GM12878 (cell line): ENCODE measurements around the gene SMAD1. TPM values are rescaled to one million over a fixed set of nuclear protein-coding genes. Genes with fewer than 3 reads are reported as not detected.

Experiments used
- ATAC-seq: fragments of 200-7000 bp; cut with Tn5 transposase; 3 replicates; pipeline ENCODE4 v1.9.1; 2020; ENCODE audit warnings: mild to moderate bottlenecking, moderate library complexity
- BruUV-seq: library from RNA; stranded (reverse); fragments of 400-500 nt; replicated peaks from 2 replicates; lab custom pipeline; 2021; lab: Mats Ljungman, UMichigan
- CTCF ChIA-PET: fragments of 300-600 bp; sonication (Branson Sonifier 250); formaldehyde crosslinking; extraction: SDS; loops from one replicate; lab custom pipeline; 2021; ENCODE audit warnings: inconsistent platforms; lab: Yijun Ruan, JAX
- POLR2A ChIA-PET: fragments of 350-600 bp; formaldehyde crosslinking; extraction: SDS; loops from one replicate; lab custom pipeline; 2021; ENCODE audit warnings: inconsistent platforms; lab: Charles Lee
- RAD21 ChIA-PET: fragments of 300-600 bp; sonication (Branson Sonifier 250); formaldehyde crosslinking; loops from one replicate; lab custom pipeline; 2023; ENCODE audit warnings: antibody characterized with exemption; ENCODE audit not compliant: unreplicated experiment; lab: Charles Lee
- SMC1A ChIA-PET: fragments of 300-600 bp; sonication (Branson Sonifier 250); formaldehyde crosslinking; loops from one replicate; lab custom pipeline; 2023; ENCODE audit not compliant: unreplicated experiment, uncharacterized antibody; lab: Charles Lee
- DNase-seq: peaks from one replicate; pipeline ENCODE4 v3.0.0-alpha.2; 2011; ENCODE audit warnings: low read depth, low spot score
- FAIRE-seq: peaks from 3 replicates; lab custom pipeline; 2011; peaks lifted over from hg19 to GRCh38; lab: Jason Lieb, UNC
- H2AFZ ChIP-seq: 2 replicates; pipeline ENCODE4 v1.6.0; 2011; ENCODE audit warnings: low read depth, low read length, control low read depth; ENCODE audit not compliant: control insufficient read depth
- H3K27ac ChIP-seq: 2 replicates; pipeline ENCODE4 v1.5.1; 2011; ENCODE audit warnings: control low read depth; ENCODE audit not compliant: control insufficient read depth, insufficient read depth
- H3K27me3 ChIP-seq, 2 experiments: replicated peaks in 1 of 2; 2 replicates each; pipeline versions ENCODE4 v1.6.0 to v1.6.1; 2011; ENCODE audit warnings: low read length in 1 of 2; ENCODE audit not compliant: control insufficient read depth in 2 of 2, insufficient read depth in 2 of 2
- H3K36me3 ChIP-seq, 2 experiments: 2 replicates each; pipeline ENCODE4 v1.5.1; 2011; ENCODE audit warnings: low read length in 1 of 2; ENCODE audit not compliant: control insufficient read depth in 2 of 2, insufficient read depth in 2 of 2
- H3K4me1 ChIP-seq: 2 replicates; pipeline ENCODE4 v1.6.1; 2011; ENCODE audit warnings: mild to moderate bottlenecking, low read length, moderate library complexity, mixed read lengths; ENCODE audit not compliant: control insufficient read depth, insufficient read depth
- H3K4me2 ChIP-seq: 2 replicates; pipeline ENCODE4 v1.6.0; 2011; ENCODE audit warnings: control low read depth; ENCODE audit not compliant: control insufficient read depth, insufficient read depth
- H3K4me3 ChIP-seq: fragments of 200-600 bp; sonication (generic); 2 replicates; pipeline ENCODE4 v1.5.1; 2016
- H3K79me2 ChIP-seq: 2 replicates; pipeline ENCODE4 v1.6.0; 2011; ENCODE audit warnings: low read length; ENCODE audit not compliant: control insufficient read depth, insufficient read depth
- H3K9ac ChIP-seq: 2 replicates; pipeline ENCODE4 v1.8.0; 2011; ENCODE audit warnings: low read length, control low read depth, mixed read lengths; ENCODE audit not compliant: control insufficient read depth, insufficient read depth
- H3K9me3 ChIP-seq: replicated peaks from 3 replicates; pipeline ENCODE4 v1.5.1; 2011; ENCODE audit warnings: mild to moderate bottlenecking, low read length; ENCODE audit not compliant: control insufficient read depth, insufficient read depth
- H4K20me1 ChIP-seq: 2 replicates; pipeline ENCODE4 v1.6.0; 2011; ENCODE audit not compliant: control insufficient read depth, insufficient read depth
- CREB1 ChIP-seq: IDR thresholded peaks from 2 replicates; pipeline ENCODE4 v1.6.1; 2012; ENCODE audit warnings: low read depth, mild to moderate bottlenecking, inconsistent platforms
- CREM ChIP-seq: IDR thresholded peaks from 2 replicates; pipeline ENCODE4 v1.6.1; 2014; ENCODE audit warnings: antibody characterized with exemption, low read depth
- EED ChIP-seq: sonication (generic); IDR thresholded peaks from 2 replicates; pipeline ENCODE4 v1.6.1; 2016; ENCODE audit warnings: antibody characterized with exemption, low read depth
- GATAD2B ChIP-seq: fragments of 450-650 bp; conservative IDR thresholded peaks from 2 replicates; pipeline ENCODE4 v1.6.1; 2017; ENCODE audit warnings: low read depth, mild to moderate bottlenecking, moderate library complexity
- HDAC2 ChIP-seq: fragments of 200-600 bp; sonication (generic); IDR thresholded peaks from 2 replicates; pipeline ENCODE4 v1.6.1; 2017
- HDAC6 ChIP-seq: fragments of 200-600 bp; sonication (generic); IDR thresholded peaks from one replicate; pipeline ENCODE4 v1.8.0; 2017; ENCODE audit warnings: antibody characterized with exemption; ENCODE audit not compliant: unreplicated experiment
- NFIC ChIP-seq: IDR thresholded peaks from 2 replicates; pipeline ENCODE4 v1.6.1; 2012; ENCODE audit warnings: low read depth, mild to moderate bottlenecking, inconsistent platforms, low read length, moderate library complexity
- RAD21 ChIP-seq: IDR thresholded peaks from 2 replicates; pipeline ENCODE4 v1.6.1; 2011; ENCODE audit warnings: mild to moderate bottlenecking, low read depth, low read length, moderate library complexity; ENCODE audit not compliant: insufficient read depth
- SPI1 ChIP-seq: IDR thresholded peaks from 2 replicates; pipeline ENCODE4 v1.6.1; 2011; ENCODE audit warnings: low read depth, mild to moderate bottlenecking, low read length, moderate library complexity, borderline replicate concordance; ENCODE audit not compliant: insufficient read depth
- TAF1 ChIP-seq: IDR thresholded peaks from 2 replicates; pipeline ENCODE4 v1.6.1; 2011; ENCODE audit warnings: mild to moderate bottlenecking, low read depth, low read length, borderline replicate concordance
- YY1 ChIP-seq: IDR thresholded peaks from 2 replicates; pipeline ENCODE4 v1.6.1; 2011; ENCODE audit warnings: low read depth, mild to moderate bottlenecking, low read length
- ZBED1 ChIP-seq: IDR thresholded peaks from 2 replicates; pipeline ENCODE4 v1.6.1; 2016; ENCODE audit warnings: borderline replicate concordance
- WGBS: methylation state at CpG from one replicate; pipeline ENCODE4 v1.1.6; 2016; ENCODE audit warnings: low lambda C conversion rate; ENCODE audit not compliant: insufficient replicate concordance, insufficient coverage; ENCODE audit errors: missing lambda C conversion rate; 5-methylcytosine and 5-hydroxymethylcytosine counted together
- in situ Hi-C: fragments of 300-500 bp; cut with MboI; formaldehyde crosslinking; loops from 9 replicates; pipeline ENCODE4 v1.14.3; 2018; ENCODE audit warnings: mixed read lengths
- intact Hi-C: fragments of 100-400 bp; cut with micrococcal nuclease; formaldehyde crosslinking; loops from one replicate; pipeline ENCODE4 v1.14.2; 2022; ENCODE audit not compliant: unreplicated experiment
- polyA plus RNA-seq, 11 experiments: library from polyadenylated mRNA; depleted of rRNA in 4 of 11; unstranded in 6 of 11; stranded (reverse) in 5 of 11; fragments of >200 nt; fragmentation: Nextera tagmentation in 4 of 11; fragmentation: Illumina TruSeq in 1 of 11; extraction: Ambion mirVana in 4 of 11; extraction: Trizol in 1 of 11; gene quantifications; 1 replicate in 1 of 11; 2 replicates in 10 of 11; pipeline versions ENCODE4 v1.2.1 to v1.2.3, GENCODE V29; 2011 to 2016; ENCODE audit warnings: inconsistent platforms in 2 of 11, missing spikeins in 2 of 11, low read depth in 1 of 11
- total RNA-seq, 4 experiments: library from RNA; depleted of rRNA in 3 of 4; stranded (reverse); fragments of >200 nt in 3 of 4; fragmentation: Illumina TruSeq in 1 of 4; extraction: Trizol in 1 of 4; gene quantifications; 2 replicates each; pipeline versions ENCODE4 v1.2.1 to v1.2.3, GENCODE V29; 2013 to 2021
- TF ChIP-seq, protein P1 (sequence below): fragments of 450-650 bp; IDR thresholded peaks from 2 replicates; pipeline ENCODE4 v1.6.1; 2016; ENCODE audit warnings: mild to moderate bottlenecking, moderate library complexity, borderline replicate concordance

SMAD1 gene
- total and polyA plus RNA-seq, 10 of the 15 experiments (the other 5 are each of a cell fraction or from before 2014, with no cell fraction given) = 0.29 to 17.5 (median 13.6) TPM

DNA sequence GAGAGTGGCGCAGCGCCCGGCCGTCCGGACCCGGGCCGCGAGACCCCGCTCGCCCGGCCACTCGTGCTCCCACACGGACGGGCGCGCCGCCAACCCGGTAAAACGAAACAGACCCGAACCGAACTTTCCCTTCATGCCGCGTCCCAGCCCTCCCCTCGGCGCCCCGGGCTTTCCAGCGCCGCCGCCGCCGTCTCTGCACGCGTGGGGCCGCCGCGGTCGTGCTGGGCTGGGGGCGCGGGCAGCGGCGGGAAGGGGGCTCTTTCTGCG is 222 bp downstream of the SMAD1 start:
- ChIA-PET RAD21 (no interaction called here), CTCF (no interaction called here), SMC1A (no interaction called here), POLR2A (no interaction called here)
- H3K79me2 ChIP-seq = peaks cover 47% of the 10 kb centered on the region
- ATAC-seq = peak; percentile 54; the same call in 2 of the 3 replicates
- peaks cover 2% of the 10 kb centered on the region; the same call in 1 of the 2 replicates for H3K4me1 ChIP-seq
- peak overlapping the region; percentile 38 for H2AFZ ChIP-seq
- DNase-seq = no peak
- H3K9me3 ChIP-seq = no peaks in the 10 kb centered on the region; the same call in 2 of the 3 replicates
- 1% methylated on average over 21 of the region's 42 CpGs for WGBS
- peak overlapping the region; percentile 81 for H3K4me3 ChIP-seq
- TF ChIP-seq HDAC6 (peak; percentile 39), HDAC2 (no peak)
- TF ChIP-seq, all 136 proteins: peak for 1
- in situ Hi-C loops = no loop called here
- intact Hi-C loops = no loop called here
- peak overlapping the region; percentile 82 for H3K9ac ChIP-seq
- no peaks in the 10 kb centered on the region for H4K20me1 ChIP-seq
- peak overlapping the region; percentile 64 for H3K4me2 ChIP-seq
- peak overlapping the region; percentile 85 for H3K27ac ChIP-seq
- BruUV-seq = no TSS peak
- no peak for FAIRE-seq
- no peaks in the 10 kb centered on the region for H3K36me3 ChIP-seq
- peaks cover 0 to 3% of the 10 kb centered on the region in 2 experiments; a peak in 1 of 4 replicates for H3K27me3 ChIP-seq

DNA sequence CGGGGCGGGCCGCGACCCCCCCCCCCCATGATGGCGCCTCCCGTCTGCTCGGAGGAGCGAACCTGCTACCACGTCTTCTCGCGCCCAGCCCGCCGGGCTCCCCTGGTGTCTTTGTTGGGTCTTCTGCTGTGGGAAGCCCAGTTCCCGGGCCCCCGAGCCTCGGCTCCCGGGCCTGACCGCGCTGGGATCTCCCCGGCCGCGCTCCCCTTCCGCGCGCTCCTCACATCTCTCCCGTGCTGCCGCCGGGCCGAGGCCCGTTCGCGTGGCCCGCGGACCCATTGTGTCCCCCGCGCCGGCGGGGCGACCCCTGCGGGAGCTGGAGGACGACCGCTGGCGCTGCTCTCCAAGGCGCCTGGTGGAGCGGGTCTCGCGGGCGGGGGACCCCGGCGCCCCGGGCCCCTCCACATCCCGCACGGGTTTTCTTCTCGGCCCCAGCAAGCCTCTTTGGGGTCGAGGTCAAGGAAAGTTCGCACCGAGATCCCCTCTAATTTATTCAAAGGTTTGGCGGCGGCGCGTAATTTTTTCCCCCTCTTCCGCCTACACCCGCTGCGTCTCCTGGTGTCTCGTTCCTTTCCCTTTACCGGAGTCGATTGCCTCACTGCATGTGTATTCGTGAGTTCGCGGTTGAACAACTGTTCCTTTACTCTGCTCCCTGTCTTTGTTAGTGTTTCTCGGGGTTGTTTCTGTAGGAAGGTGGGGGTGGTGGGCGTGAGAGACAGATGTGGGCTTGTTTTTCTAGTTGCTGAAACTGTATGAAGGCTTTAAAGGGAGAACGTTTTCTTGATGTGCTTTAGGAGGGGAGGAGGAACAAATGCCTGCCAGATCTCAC is 770 bp downstream of the SMAD1 start:
- Histone ChIP-seq H4K20me1 (no peaks in the 10 kb centered on the region), H3K27me3 (peaks cover 0 to 3% of the 10 kb centered on the region in 2 experiments; a peak in 1 of 4 replicates), H3K27ac (peak overlapping the region; percentile 85), H3K4me1 (peaks cover 2% of the 10 kb centered on the region; the same call in 1 of the 2 replicates), H3K36me3 (no peaks in the 10 kb centered on the region), H2AFZ (peak overlapping the region; percentile 38), H3K9me3 (no peaks in the 10 kb centered on the region; the same call in 2 of the 3 replicates), H3K4me3 (peak overlapping the region; percentile 81), H3K9ac (peak overlapping the region; percentile 82), H3K79me2 (peaks cover 52% of the 10 kb centered on the region), H3K4me2 (peak overlapping the region; percentile 64)
- ChIA-PET SMC1A (no interaction called here), RAD21 (no interaction called here), POLR2A (no interaction called here), CTCF (no interaction called here)
- no TSS peak for BruUV-seq
- in situ Hi-C loops (no loop called here), intact Hi-C loops (loop anchor here (1.0 kb wide), 1 partner anchor 248 kb away; no protein-coding TSS in a partner anchor)
- ATAC-seq (peak; percentile 58), DNase-seq (peak; percentile 28), FAIRE-seq (no peak)
- WGBS = 2% methylated on average over 44 of the region's 73 CpGs
- TF ChIP-seq RAD21 (peak; percentile 3; the same call in 1 of the 2 replicates), YY1 (peak; percentile 72; the same call in 1 of the 2 replicates), SPI1 (no peak), CREM (no peak; the same call in 1 of the 2 replicates), ZBED1 (peak; percentile 25; the same call in 1 of the 2 replicates), NFIC (peak; percentile 48; the same call in 1 of the 2 replicates), TAF1 (peak; percentile 9; the same call in 1 of the 2 replicates), CREB1 (peak; percentile 58; the same call in 1 of the 2 replicates), EED (peak; percentile 31; the same call in 1 of the 2 replicates), GATAD2B (no peak)
- TF ChIP-seq, protein P1, sequence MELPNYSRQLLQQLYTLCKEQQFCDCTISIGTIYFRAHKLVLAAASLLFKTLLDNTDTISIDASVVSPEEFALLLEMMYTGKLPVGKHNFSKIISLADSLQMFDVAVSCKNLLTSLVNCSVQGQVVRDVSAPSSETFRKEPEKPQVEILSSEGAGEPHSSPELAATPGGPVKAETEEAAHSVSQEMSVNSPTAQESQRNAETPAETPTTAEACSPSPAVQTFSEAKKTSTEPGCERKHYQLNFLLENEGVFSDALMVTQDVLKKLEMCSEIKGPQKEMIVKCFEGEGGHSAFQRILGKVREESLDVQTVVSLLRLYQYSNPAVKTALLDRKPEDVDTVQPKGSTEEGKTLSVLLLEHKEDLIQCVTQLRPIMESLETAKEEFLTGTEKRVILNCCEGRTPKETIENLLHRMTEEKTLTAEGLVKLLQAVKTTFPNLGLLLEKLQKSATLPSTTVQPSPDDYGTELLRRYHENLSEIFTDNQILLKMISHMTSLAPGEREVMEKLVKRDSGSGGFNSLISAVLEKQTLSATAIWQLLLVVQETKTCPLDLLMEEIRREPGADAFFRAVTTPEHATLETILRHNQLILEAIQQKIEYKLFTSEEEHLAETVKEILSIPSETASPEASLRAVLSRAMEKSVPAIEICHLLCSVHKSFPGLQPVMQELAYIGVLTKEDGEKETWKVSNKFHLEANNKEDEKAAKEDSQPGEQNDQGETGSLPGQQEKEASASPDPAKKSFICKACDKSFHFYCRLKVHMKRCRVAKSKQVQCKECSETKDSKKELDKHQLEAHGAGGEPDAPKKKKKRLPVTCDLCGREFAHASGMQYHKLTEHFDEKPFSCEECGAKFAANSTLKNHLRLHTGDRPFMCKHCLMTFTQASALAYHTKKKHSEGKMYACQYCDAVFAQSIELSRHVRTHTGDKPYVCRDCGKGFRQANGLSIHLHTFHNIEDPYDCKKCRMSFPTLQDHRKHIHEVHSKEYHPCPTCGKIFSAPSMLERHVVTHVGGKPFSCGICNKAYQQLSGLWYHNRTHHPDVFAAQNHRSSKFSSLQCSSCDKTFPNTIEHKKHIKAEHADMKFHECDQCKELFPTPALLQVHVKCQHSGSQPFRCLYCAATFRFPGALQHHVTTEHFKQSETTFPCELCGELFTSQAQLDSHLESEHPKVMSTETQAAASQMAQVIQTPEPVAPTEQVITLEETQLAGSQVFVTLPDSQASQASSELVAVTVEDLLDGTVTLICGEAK = no peak
